ENCODE results near the gene STAT5B. TPM values are rescaled to one million over a fixed set of nuclear protein-coding genes. Genes with fewer than 3 reads are reported as not detected.

The STAT5B gene
- total RNA-seq, 1 donor from 2014 or later: 80.6 TPM

- H3K9me3 ChIP-seq: no peaks in the 10 kb centered on the region
- intact Hi-C loops (cut with DNase I): loop anchor here (5.0 kb wide), 1 partner anchor 84 kb away; the partner anchor contains the start of gene STAT5B
- no peaks in the 10 kb centered on the region for H3K27me3 ChIP-seq
- peak overlapping the region; percentile 65 to 66 for H3K4me3 ChIP-seq
- H3K4me1 ChIP-seq: peaks cover 7 to 16% of the 10 kb centered on the region in 2 donors
- TF ChIP-seq, protein P1, sequence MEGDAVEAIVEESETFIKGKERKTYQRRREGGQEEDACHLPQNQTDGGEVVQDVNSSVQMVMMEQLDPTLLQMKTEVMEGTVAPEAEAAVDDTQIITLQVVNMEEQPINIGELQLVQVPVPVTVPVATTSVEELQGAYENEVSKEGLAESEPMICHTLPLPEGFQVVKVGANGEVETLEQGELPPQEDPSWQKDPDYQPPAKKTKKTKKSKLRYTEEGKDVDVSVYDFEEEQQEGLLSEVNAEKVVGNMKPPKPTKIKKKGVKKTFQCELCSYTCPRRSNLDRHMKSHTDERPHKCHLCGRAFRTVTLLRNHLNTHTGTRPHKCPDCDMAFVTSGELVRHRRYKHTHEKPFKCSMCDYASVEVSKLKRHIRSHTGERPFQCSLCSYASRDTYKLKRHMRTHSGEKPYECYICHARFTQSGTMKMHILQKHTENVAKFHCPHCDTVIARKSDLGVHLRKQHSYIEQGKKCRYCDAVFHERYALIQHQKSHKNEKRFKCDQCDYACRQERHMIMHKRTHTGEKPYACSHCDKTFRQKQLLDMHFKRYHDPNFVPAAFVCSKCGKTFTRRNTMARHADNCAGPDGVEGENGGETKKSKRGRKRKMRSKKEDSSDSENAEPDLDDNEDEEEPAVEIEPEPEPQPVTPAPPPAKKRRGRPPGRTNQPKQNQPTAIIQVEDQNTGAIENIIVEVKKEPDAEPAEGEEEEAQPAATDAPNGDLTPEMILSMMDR (IDR thresholded peaks at IDR 0.05): no peak
- peak overlapping the region in 1 of 2 donors; percentile 59 for H3K27ac ChIP-seq
- no peak for DNase-seq (ENCODE audit: low spot score in 2 of 2)
- H3K36me3 ChIP-seq: no peaks in the 10 kb centered on the region
These were observed 82.8 kb downstream of the STAT5B start for GRCh38 chr17:42193216-42193968.

DNA sequence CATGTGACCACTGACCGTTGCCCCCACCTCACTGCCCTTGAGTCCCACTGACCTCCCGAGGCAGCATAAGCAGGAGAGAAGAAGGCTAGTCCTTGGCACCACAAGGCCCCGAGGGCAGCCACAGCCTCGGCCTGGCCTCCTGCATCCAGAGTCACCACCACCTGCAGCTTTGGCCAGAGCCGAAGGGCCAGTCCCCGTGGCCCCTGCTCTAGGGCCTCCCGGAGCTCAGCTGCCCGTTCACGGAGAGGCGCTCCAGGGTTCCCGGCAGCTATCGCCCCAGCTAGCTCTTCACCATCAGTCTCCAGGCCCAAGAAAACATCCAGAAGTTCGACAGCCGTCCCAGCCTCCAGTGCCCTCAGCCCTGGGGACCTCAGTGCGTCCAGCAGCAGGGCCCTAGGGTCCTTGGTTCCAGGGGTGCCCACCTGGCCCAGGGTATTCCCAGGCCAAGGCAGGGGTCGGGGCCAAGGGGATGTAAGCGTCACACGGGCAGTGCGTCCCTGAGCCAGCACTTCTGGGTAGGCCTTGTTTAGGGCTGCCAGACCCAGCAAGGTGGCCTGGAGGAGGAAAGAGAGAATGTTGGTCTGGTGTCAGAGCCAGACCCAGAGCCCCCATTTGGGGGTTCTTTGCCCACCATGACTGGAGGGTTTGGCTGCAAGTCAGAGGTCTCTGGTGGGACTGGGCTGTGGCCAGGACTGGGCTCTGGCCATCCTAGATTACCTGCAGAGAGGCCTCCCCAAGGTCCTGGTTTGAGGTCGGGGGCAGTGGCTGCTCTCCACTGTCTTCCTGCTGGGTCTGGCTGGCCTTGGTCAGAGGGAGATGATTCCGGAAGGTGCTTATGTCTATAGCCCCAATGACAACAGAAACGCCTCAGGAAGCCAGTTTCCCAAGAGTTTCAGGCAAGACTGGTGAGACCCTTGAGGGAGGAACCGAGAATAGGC lies 83.7 kb downstream of the STAT5B start:
- no peak overlapping the region for H3K27ac ChIP-seq
- TF ChIP-seq, protein P1 (IDR thresholded peaks at IDR 0.05): no peak
- H3K27me3 ChIP-seq: no peaks in the 10 kb centered on the region
- intact Hi-C loops (cut with DNase I): loop anchor here (5.0 kb wide), 1 partner anchor 85 kb away; the partner anchor contains the start of gene STAT5B
- no peaks in the 10 kb centered on the region for H3K9me3 ChIP-seq
- H3K36me3 ChIP-seq: no peaks in the 10 kb centered on the region
- peaks cover 7 to 16% of the 10 kb centered on the region in 2 donors for H3K4me1 ChIP-seq
- no peak for DNase-seq (ENCODE audit: low spot score in 2 of 2)
- no peak overlapping the region for H3K4me3 ChIP-seq

DNA sequence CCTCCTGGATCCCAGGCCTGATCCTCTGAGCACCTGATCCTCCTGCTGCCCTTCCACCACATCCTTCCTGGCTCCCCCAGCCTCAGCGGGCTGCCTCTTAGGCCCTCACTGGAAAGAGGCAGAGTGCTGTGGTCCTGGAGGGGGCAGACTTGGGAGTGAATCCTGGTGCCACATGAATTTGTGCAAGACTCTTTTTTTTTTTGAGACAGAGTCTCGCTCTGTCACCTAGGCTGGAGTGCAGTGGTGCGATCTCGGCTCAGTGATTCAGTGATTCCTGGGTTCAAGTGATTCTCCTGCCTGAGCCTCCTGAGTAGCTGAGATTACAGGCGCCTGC lies 84.9 kb downstream of the STAT5B start:
- Histone ChIP-seq H3K27me3 (no peaks in the 10 kb centered on the region), H3K27ac (no peak overlapping the region), H3K9me3 (no peaks in the 10 kb centered on the region), H3K36me3 (no peaks in the 10 kb centered on the region), H3K4me1 (peaks cover 7 to 16% of the 10 kb centered on the region in 2 donors), H3K4me3 (no peak overlapping the region)
- intact Hi-C loops (cut with DNase I): loop anchor here (5.0 kb wide), 1 partner anchor 86 kb away; the partner anchor contains the start of gene STAT5B
- TF ChIP-seq, protein P1 (IDR thresholded peaks at IDR 0.05): no peak
- DNase-seq (ENCODE audit: low spot score in 2 of 2): no peak

DNA sequence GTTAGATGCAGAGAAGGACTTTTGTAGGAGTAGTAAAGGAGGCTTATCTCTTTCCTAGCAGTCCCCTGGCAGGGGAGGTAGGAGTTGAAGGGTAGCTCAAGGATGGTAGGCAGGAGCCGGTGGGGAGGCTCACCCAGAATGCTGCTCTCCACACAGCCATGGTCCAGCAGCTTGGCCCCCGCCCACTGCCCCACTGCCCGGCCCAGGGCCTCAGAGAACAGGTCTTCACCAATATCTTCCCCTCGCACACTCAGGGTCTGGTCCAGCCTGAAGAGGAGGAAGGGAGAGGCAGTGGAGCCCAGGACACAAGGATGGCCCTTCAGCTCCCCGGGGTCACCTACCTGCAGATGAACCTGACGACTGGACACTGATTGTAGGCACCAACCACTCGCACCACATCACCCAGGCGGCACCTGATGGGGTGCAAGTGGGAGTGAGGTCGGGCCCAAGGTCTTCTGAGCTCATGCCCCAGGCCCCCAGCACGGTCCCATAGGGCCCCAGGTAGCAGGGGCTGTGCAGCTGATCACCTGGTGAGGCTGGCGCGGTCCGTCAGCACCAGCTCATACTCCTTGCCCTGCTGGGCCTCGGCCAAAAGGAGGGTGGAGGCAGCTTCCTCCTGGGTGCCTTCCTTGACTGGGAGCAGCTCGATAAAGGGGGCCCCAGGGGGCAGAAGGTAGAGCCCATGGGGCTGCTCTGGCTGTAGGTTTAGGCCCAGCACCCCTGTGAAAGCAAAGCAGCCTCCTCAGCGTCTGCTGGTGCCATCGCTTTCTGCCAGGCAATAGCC lies 85.5 kb downstream of the STAT5B start:
- Histone ChIP-seq H3K9me3 (no peaks in the 10 kb centered on the region), H3K4me3 (no peak overlapping the region), H3K4me1 (peaks cover 7 to 16% of the 10 kb centered on the region in 2 donors), H3K27me3 (no peaks in the 10 kb centered on the region), H3K36me3 (no peaks in the 10 kb centered on the region), H3K27ac (no peak overlapping the region)
- DNase-seq (ENCODE audit: low spot score in 2 of 2): no peak
- TF ChIP-seq, protein P1 (IDR thresholded peaks at IDR 0.05): no peak
- intact Hi-C loops (cut with DNase I): loop anchor here (5.0 kb wide), 1 partner anchor 87 kb away; the partner anchor contains the start of gene STAT5B

- intact Hi-C loops (cut with DNase I): no loop called here
- TF ChIP-seq, protein P1 (IDR thresholded peaks at IDR 0.05): no peak
- H3K27ac ChIP-seq: no peak overlapping the region
- H3K27me3 ChIP-seq: no peaks in the 10 kb centered on the region
- peaks cover 8 to 16% of the 10 kb centered on the region in 2 donors for H3K4me1 ChIP-seq
- H3K9me3 ChIP-seq: no peaks in the 10 kb centered on the region
- H3K36me3 ChIP-seq: no peaks in the 10 kb centered on the region
- H3K4me3 ChIP-seq: no peak overlapping the region
- no peak for DNase-seq (ENCODE audit: low spot score in 2 of 2)
These were observed 86.6 kb downstream of the STAT5B start for GRCh38 chr17:42189651-42189965.

All from ascending aorta (tissue), 2 donors.